PC-3 (cell line): ENCODE measurements around the gene PDSS2.

Experiments used
- EZH2 ChIP-seq: fragments of 300-600 bp; sonication (generic); IDR thresholded peaks from one replicate; pipeline ENCODE4 v1.6.1; 2017; ENCODE audit warnings: antibody characterized with exemption, mild to moderate bottlenecking, low read length; ENCODE audit not compliant: unreplicated experiment
- EZH2phosphoT487 ChIP-seq: fragments of 300-600 bp; sonication (generic); IDR thresholded peaks from 2 replicates; pipeline ENCODE4 v1.6.1; 2018; ENCODE audit warnings: mild to moderate bottlenecking, antibody characterized with exemption, low read length, borderline replicate concordance
- TF ChIP-seq, protein P1 (sequence below): fragments of 300-600 bp; sonication (generic); conservative IDR thresholded peaks from 2 replicates; pipeline ENCODE4 v1.5.1; 2017; ENCODE audit warnings: antibody characterized with exemption, low read depth, mild to moderate bottlenecking, low read length

DNA sequence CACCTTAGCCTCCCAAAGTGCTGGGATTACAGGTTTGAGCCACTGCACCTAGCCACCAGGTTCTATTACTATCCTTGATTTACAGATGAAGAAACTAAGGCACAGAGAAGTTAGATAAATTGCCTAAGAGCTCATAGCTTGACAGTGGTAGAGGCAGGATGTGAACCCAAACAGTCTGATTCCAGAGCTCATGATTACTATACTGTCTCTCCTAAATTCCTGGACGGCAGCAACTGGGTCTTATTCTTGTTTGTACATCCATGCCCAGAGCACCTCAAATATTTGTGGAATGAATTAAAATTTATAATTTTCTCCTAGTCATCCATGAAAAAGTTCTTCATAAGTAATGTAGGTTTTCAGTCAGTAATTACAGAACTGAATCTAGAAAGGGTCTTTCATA is 15.1 kb downstream of the PDSS2 start:
- TF ChIP-seq, protein P1, sequence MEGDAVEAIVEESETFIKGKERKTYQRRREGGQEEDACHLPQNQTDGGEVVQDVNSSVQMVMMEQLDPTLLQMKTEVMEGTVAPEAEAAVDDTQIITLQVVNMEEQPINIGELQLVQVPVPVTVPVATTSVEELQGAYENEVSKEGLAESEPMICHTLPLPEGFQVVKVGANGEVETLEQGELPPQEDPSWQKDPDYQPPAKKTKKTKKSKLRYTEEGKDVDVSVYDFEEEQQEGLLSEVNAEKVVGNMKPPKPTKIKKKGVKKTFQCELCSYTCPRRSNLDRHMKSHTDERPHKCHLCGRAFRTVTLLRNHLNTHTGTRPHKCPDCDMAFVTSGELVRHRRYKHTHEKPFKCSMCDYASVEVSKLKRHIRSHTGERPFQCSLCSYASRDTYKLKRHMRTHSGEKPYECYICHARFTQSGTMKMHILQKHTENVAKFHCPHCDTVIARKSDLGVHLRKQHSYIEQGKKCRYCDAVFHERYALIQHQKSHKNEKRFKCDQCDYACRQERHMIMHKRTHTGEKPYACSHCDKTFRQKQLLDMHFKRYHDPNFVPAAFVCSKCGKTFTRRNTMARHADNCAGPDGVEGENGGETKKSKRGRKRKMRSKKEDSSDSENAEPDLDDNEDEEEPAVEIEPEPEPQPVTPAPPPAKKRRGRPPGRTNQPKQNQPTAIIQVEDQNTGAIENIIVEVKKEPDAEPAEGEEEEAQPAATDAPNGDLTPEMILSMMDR = no peak
- no peak for TF ChIP-seq EZH2
- TF ChIP-seq EZH2phosphoT487 = no peak
